Stimulated activated CD8-positive, alpha-beta memory T cell treated with anti-CD3 and anti-CD28 coated beads, Interleukin-2, amount 100 ng/mL, for 48 hours (primary cell): ENCODE measurements around the gene CNTNAP2.

ENCODE experiments used
- DNase-seq, 2 donors: peaks; one replicate each; pipeline ENCODE4 v3.0.0-alpha.2; 2020; ENCODE audit warnings: low read depth in 2 of 2

The CNTNAP2 gene

GRCh38 chr7:146681487-146681886 is 564.9 kb downstream of the CNTNAP2 start:
- no peak for DNase-seq

DNA sequence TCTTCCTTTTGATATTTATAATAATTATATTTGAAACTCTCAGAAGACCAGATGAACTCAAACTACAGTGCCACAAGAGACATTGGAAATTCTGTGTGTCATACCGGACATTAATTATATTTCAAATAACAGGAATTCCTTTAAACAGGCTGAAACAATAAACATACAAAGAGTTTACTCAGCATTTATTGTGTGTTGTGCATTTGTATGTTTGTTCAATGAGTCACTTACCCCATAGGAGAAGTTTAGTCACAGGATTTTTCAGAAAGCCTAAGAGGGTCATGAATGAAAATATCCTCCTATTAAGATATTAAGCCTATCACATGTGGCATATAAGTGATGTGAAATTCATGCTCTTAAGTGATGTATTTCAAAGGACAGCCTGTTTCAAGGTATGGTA is 566.8 kb downstream of the CNTNAP2 start:
- DNase-seq: no peak

- no peak for DNase-seq
Observed at GRCh38 chr7:146690987-146691386, 574.4 kb downstream of the CNTNAP2 start.

DNA sequence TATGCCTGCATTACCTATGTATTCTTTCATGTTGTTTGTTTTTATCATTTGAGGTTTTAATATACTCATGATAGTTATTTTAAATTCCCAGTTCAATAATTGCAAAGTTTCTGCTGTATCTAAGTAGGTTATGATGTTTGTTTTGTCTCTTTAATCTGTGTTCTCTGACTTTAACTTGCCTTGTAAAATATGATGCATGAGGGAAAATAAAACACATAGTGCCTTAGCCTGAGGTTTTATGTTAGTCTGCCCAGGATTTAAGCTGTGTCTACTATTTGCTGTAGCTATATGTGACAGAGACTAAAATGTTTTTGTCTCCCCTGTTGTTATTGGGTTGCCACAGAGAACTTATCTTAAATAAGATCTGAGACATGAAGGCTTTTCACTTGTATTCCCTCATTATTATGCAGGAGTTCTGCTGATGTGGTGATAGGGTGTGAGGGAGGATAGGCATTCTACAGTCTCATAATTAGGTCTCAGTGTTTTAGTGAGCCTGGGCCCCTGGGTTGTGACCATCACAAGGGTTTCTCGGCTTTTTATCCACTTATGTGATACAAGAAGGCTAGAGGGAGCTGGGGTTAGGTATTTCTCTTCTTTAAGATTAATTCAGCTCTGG is 582.5 kb downstream of the CNTNAP2 start:
- DNase-seq: no peak

GRCh38 chr7:146700015-146700560 is 583.5 kb downstream of the CNTNAP2 start:
- DNase-seq: no peak

DNA sequence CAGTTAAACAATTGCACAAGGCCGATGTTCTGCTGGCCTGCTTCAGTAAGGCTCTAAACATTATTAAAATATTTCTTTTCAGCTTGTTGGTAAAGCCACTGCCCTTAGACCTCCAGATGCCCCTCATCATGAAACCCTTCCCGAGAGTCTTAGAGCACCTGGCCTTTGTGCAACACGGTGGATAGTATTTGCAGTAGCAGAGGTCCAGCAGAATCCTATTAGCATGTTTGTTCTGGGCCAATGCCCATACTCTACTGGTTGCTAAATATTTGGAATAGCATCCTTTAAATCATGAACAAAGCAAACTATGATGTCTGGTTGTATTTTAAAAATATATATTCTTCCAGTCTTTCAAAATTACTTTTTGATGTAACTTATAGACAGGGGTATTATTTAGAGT is 584.6 kb downstream of the CNTNAP2 start:
- no peak for DNase-seq

- DNase-seq: no peak
Observed at GRCh38 chr7:146702898-146703297, 586.3 kb downstream of the CNTNAP2 start.

- no peak for DNase-seq
Observed at GRCh38 chr7:146709451-146710027, 592.9 kb downstream of the CNTNAP2 start.

DNA sequence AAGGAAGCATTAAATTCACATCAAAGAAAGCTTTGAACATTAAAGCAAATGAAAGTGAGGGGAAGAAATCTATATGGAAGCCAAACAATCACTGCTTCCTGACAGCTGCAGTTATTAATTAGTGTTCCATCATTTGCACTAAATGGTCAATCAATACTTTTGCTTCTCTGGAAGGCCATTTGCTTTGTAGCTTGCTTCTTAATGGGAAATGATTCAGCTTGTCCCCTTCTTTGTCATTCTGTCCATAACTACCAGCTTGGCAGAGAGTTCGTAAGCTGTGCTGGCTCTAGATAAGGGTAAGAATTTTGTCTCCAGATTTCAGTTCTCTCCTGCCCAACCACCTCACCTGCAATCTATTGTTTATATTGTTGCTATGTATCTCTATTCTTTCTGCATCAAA is 596.6 kb downstream of the CNTNAP2 start:
- no peak for DNase-seq

DNA sequence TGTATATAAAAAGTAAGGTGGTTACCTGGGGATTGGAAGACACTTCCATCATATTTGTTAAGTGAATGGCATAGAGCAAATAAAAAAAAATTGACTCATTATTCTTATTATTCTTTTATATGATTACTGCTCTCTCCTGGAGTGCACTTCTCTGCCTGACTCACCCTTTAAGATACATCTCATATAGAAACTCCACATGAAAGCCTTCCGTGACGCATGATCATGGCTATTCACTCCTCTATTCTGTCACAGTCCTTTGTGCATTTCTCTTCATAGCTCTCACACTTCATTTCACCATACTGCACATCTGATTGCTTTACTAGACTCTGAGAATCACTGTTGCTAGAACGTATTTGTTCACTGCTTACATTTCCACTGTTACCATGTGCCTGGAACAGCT is 597.3 kb downstream of the CNTNAP2 start:
- no peak for DNase-seq

DNA sequence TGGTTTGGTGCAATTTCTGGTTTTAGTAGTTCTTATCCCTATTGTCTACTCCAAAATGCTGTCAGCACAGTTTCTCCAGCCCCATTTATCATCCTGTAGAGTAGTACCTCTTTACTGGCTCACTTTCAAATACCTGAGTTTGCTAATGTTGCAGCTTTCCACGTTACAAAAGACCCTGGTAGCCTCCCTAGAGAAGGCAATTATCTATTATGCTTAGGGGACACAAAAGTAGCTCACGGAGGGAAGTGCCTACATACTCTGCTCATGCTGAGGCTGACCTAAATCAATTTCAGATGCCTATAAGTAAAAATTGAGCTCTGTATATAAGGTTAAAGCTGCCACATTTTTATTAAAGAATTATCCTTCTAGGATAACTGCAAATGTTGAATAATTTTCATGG is 603.6 kb downstream of the CNTNAP2 start:
- DNase-seq: no peak

DNA sequence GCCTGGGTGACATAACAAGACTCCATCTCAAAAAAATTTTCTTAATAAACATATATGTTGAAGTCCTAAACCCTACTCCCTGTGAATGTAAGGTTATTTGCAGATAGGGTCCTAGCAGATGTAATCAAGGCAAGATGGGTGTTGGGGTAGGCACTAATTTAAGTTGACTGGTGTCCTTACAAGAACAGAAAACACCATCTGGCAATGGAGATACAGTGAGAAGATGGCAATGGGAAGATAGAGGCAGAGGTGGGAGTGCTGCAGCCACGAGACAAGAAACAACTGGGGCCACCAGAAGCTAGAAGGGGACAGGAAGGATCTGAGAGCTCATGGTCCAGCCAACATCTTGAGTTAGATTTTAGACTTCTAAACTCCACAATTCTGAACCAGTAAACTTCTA is 606.4 kb downstream of the CNTNAP2 start:
- no peak for DNase-seq

DNA sequence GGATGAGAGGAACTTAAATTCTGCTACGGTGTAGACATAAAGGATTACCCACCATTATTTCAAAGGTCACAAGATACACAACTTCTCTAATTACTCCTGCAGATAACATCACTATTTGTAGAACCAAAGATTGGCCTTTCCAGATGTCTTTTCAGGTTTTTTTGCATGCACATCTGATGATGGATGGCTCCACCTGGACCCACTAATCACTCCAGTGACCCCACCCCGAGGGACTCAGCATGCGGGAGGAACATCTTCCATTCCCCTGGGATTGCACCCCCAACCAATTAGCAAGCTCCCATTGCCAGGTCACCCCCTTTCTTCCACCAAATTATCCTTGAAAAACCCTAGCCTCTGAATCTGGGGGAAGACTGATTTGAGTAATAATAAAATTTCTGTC is 608.9 kb downstream of the CNTNAP2 start:
- DNase-seq: no peak

DNA sequence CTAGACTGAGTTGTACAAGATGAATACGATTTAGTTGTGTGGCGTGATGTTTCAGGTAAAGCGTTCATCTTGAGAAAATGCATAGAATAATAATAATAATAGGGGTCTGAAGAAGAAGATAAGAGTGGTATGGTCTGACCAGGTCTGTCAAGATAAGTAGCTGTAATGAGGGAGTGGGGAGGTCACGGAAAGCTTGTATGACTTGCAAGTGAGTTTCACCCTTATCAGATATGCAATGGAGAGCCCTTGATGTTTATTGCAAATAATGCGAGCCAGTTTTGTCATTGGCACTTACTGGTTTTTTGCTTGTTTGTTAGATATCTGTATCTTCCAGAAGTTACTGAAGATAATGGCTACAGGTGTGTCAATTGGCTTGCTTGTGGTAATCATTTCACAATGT is 611.5 kb downstream of the CNTNAP2 start:
- DNase-seq: no peak

GRCh38 chr7:146728611-146729010 is 612.0 kb downstream of the CNTNAP2 start:
- DNase-seq: no peak

DNA sequence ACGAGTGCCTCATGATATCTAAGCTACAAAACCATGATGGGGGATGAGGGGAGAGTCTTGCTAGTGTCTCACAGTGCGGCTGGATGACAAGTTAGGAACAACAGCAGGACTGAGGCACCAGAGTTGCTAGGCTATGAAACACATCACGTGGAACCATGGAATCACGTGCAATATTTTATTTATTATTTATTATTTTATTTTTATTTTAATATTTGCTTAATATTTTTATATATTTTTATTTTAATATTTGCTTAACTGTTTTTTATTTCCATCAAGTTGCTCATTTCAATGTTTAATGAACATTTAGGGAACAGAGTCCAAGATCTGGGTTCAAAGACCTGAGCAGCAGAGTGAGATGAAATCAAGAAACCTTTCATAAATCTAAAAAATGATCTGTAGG is 614.6 kb downstream of the CNTNAP2 start:
- no peak for DNase-seq

DNA sequence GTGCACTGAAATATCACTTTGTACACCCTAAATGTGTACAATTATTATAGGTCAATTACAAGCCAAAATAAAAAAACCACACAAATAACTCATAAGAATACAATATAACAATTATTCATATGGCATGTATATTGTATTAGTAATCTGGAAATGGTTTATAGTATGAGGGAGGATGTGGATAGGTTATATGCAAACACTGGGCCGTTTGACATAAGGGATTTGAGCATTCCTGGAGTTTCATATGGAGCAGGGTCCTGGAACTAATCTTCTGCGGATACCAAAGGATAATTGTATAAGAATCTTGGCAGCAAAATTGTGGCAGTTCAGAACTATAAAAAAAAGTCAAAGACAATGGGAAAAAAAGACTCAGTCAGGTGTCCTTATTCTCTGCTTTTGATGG is 619.4 kb downstream of the CNTNAP2 start:
- no peak for DNase-seq

GRCh38 chr7:146736446-146737190 is 620.0 kb downstream of the CNTNAP2 start:
- DNase-seq: no peak

GRCh38 chr7:146740039-146740438 is 623.4 kb downstream of the CNTNAP2 start:
- no peak for DNase-seq

GRCh38 chr7:146741911-146742310 is 625.3 kb downstream of the CNTNAP2 start:
- no peak for DNase-seq

- DNase-seq: no peak
Observed at GRCh38 chr7:146754385-146754784, 637.8 kb downstream of the CNTNAP2 start.

GRCh38 chr7:146755585-146755984 is 639.0 kb downstream of the CNTNAP2 start:
- DNase-seq: no peak

DNA sequence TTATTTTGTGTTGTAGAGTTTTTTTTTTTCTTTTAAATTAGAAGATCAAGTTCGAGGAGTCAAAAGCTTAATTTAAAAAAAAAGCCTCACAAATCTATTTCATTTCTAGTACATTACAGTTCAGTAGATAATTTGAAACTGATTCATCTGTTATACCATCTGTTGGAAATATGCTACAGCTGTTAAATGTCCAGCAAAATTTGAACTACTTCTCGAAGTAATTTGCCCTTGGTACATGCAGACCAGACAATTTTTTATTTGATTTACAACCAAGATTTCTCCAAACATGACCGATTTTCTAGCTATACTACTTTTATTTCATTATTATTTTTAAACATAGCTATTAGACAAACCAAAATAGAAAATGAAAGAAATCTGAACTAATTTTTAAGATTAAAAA is 647.9 kb downstream of the CNTNAP2 start:
- no peak for DNase-seq
